HPDE6-E6E7 (cell line): ENCODE data around the gene RSPH1.
"Not testable (repeated sequence)": the region's sequence is repeated elsewhere in the genome, so short reads cannot be mapped to it uniquely, and the experiment has no call there.

Experiments used
- DNase-seq: peaks from one replicate; pipeline ENCODE4 v3.0.0; 2011; ENCODE audit warnings: missing footprints; ENCODE audit errors: extremely low spot score

RSPH1 gene

DNA sequence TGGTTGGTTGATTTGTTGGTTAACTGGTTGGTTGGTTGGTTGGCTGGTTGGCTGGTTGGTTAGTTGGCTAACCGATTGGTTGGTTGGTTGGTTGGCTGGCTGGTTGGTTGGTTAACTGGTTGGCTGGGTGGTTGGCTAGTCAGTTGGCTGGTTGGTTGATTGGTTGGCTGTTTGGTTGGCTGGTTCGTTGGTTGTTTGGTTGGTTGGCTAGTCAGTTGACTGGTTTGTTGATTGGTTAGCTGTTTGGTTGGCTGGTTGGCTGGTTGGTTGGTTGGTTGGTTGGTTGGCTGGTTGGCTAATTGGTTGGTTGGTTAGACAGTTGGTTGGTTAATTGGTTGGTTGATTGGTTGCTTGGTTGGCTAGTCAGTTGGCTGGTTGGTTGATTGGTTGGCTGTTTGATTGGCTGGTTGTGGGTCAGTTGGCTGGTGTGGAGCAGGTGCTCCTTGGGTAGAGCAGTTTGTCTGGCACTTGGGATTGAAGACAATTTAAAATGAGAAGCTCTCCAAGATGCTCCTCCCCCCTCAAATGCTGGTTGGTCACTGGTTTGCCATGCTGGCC, 6.9 kb downstream of the RSPH1 start:
- no peak for DNase-seq

DNA sequence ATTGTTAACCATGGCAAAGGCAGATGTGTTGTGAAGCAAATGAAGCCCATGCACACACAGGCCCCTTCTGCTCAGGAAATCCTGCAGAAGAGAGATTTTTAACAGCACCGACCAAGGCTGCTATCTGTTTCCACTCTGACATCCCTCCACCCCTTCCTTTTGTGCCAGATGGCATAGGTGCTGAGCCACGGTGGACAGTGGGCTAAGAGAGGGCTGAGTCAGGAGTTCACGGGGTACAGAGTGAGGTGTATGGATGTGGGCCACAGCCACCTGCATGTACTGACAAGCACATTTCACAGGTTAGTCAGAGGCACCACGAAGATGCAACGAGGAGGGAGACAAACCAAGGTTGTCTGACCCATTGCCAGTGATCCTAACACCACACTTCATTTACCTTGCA, 9.5 kb downstream of the RSPH1 start:
- peak; percentile 80 for DNase-seq

DNA sequence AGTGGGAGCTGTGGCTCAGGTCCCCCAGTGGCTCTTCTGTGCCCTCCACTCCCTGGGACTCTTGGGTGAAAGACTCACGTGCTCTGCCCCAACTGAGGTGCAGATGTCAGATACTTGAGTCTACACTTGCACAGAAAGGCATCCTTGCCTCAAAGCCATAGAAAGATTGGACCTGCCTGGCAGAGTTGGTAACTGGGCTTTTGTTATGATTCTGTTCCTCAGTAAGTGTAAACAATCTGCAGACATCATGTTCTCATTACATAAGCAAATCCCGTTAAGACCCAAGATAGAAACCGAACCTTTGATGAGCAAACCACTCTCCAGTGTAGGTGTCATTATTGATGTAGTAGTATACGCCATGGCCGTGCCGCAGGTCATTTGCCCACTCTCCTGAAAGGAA, 10.0 kb downstream of the RSPH1 start:
- no peak for DNase-seq

DNA sequence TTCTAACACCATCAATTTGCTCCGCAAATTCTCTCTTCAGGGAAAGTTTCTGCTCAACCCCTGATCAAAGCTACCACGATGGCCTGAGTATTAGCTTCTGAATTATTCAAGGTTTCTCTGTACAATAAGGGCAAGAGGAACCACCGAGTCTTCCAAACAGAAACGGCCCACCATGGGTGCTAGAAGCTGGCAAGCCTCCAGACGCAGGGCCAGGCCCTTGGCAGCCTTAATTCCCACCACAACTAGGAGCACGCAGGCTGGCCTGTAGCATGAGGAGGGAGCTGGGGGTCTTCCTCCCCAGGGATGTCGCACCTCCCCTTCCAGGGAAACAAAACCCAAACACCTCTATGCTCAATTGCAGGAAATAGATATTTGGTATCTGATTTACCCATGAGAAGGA, 11.1 kb downstream of the RSPH1 start:
- no peak for DNase-seq

DNA sequence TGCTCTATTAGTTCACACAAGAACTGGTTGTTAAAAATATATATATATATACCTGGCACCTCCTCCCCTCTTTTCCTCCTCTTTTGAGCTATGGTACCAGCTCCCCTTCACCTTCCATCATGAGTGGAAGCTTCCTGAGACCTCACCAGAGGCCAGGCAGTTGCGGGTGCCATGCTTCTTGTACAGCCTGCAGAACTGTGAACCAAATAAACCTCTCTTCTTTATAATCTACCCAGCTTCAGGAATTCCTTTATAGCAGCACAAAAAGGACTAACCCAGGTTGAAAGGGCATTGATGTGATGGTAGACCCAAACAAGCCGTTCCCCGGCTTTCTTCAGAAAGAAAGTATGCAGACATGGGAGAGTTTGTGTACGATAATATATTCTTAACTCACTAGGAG, 14.9 kb downstream of the RSPH1 start:
- no peak for DNase-seq

DNA sequence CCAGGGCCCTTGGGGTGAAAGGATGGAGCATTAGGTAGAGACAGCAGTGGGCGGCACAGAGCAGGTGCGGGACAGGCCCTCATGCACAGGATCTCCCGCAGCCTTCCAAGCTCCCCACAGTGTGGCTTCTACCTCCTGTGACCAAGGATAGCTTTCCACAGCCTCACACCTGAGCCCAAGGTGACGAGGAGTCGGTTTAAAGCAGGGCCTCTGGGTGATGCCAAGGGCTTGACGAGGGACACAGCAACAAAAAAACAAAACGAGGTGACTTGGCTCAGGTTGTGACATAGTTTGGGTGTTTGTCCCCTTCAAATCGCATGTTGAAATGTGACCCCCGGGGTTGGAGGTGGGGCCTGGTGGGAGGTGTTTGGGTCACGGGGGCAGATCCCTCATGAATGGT, 15.3 kb downstream of the RSPH1 start:
- no peak for DNase-seq

DNA sequence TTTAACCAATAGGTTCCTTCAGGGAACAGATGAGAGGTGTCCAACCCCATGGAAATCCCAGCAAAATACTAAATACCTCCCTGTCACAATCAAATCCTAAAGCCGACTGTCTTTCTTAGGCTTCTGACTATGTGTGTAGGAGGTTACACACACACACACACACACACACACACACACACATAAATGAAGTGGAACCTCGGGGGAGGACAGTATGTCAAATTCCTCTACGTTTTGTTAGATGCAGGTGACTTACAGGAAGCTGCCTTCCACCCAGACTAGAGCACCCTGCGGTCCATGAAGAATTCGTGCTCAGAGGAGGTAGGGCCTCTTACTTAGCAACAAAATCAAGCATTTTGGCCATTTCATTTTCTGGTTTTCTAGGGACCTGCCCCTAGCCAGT, 16.4 kb downstream of the RSPH1 start:
- no peak for DNase-seq

DNA sequence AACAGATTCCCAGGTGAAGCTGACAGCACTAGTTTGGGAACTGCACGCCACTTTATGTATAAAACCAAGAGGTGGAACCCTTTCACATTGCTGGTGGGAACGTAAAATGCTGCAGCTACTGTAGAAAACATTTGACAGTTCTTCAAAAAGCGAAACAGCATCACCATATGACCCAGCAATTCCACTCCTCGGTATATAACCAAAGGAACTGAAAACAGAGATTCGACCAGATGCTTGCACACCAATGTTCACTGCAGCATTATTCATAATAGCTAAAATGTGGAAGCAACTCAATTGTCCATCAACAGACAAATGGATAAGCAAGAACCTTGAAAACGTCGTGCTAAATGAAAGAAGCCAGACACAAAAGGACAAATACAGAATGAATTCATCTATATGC, 17.5 kb downstream of the RSPH1 start:
- DNase-seq: no peak

DNA sequence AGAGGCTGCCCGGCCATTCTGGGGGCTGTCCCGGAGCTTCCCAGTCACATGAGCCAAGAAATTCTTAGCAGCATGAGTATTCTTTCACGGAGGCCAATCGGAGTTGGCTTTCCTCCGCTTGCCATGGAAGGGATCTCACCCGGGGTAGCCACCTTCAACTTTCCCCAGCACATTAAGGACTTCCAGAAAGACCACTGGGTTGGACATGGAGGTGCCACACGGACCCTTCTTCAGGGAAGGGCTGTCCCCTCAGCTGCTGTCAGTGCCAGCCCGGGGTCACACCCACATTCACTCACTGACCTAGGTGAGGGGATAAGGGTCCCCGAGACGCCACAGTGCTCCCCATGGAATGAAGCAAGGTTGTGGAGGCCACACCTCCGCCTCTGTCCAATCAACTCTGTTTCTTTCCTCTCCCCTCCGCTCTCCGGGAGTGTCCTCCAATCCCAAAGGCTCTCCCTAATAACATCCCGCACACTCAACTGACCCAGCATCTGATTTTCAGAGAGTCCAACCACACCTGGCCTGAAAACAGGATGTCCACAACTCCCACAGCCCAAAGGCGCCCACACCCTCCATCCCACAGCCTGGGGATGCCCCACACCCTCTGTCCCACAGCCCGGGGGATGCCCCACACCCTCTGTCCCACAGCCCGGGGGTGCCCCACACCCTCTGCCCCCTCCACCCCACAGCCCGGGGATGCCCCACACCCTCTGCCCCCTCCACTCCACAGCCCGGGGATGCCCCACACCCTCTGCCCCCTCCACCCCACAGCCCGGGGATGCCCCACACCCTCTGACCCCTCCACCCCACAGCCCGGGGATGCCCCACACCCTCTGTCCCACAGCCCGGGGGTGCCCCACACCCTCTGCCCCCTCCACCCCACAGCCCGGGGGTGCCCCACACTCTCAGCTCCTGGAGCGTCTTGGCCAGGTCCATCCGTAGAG, 19.4 kb downstream of the RSPH1 start:
- no peak for DNase-seq

DNA sequence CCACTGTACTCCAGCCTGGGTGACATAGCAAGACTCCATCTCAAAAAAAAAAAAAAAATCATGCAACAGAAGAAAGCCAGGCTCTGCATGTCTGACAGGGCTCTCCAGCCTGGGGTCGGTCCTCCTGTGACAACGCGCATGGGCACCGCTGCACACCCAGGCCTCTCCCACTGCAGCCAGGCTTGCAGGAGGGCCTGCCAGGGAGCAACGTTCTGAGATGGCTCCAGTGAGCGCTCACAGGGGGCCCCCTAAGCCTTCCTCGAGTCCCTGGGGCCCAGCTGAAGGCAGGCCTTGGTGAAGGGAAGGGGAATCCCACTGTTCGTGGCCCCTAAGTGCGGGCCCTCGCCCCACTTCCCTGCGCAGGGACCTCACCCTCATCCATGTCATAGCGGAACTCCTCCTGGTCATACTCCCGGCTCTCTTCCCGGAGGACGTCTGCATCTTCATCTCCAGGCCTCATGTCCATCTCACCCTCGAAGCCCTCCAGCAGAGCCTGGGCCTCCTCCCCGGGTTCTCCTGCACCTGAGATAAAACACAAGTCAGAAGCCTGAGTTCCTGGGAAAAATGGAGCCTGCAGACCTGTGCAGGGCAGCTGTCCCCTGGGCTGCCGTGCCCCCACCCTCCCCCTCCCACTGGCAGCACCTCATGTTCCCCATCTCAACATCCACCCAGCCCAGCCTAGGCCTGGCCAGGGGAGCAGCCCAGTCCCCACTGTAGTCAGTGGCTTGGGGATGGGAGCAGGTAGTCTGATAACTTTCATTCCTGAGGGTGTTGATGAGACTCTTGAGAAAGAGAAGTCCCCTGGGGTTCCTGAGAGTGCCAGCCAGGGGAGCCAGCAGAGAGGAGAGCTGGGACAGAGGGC, 20.3 kb downstream of the RSPH1 start:
- DNase-seq: no peak

DNA sequence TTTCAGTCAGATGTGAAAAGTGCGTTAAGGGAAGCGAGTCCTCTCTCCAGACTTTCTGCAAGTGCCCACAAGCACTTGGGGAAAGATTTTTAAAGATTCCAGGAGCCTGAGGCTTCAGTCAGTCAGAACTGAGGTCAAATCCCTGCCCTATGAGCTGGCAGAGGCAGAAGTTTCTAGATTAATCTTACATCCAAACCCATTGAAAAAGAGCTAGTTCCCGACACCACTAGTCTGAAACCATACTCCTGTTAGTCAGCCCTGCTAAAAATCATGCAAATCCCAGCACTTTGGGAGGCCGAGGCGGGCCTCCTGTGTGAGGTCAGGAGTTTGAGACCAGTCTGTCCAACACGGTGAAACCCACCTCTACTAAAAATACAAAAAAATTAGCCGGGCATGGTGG, 21.0 kb downstream of the RSPH1 start:
- DNase-seq: peak; percentile 52

DNA sequence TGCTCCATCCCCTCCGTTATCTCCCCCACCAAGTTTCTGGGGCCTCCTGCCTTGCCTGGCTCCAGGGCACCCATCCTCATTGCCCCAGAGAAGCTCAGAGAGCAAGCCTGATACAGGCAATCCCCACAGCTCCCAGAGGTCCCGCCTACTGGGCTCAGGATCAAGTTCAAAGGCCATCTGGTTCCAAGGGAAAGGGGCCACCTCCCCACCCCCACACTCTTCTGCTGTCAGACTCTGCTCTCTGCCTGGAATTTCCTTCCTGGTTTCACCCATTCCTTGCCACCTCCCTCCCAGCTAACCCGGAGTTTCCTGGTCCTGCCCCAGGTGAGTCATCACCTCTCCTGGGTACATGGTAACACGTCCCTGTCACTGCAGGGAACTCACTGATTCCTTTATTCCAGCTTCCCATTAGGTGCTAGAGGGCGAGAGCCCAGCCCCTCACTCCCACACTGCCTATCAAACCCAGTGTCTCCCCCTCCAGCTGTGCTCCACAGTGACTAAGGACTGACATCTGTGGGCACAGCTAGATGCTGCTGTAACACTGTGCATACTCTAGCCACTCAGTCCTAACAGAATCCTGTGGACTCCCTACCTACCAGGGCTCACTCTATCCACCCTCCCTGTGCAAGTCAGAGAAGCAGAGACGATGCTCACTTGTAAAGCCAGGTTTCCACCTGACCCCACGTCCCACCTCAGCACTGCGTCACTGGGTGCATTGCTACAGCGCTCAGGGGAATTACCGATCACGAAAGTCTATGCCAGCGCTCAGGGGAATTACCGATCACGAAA, 21.8 kb downstream of the RSPH1 start:
- DNase-seq: peak; percentile 92

DNA sequence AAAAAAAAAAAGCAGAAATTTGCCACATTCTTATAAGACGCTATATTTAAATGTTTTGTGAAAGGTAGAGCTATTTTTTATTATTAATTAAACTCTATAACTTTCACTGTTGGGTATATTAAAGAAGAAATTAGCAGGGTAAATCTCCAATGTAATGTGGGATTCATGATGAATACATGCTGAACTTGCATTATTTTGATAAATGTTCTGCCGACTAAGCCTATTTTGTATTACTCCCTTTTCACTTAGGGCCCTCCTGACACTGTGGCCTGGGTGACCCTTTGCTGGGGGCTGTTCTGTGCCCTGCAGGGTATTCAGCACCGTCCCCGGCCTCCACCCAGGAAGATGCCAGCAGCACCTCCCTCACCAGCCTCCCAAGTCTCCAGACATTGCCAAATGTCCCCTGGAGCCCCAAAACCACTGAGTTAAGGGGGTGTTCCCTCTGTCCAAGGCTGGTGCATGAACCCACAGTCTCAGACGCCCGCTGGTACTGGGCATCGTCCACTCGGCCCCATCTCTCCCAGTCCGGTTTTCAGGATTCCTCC, 22.5 kb downstream of the RSPH1 start:
- no peak for DNase-seq

DNA sequence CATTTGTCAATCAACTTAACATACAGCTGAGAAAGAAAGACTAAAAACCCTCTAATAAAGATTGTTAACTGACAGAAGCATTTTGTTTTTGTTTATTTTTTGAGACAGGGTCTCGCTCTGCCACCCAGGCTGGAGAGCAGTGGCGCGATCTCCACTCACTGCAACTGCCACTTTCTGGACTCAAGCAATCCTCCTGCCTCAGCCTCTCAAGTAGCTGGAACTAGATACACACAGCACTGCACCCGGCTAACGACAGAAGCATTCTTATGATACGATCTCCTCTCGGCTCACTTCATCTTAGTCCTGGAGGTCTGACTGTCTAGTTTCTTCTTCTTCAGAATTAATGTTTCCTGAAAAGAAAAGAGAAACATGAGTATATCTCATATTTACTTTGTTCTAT, 23.5 kb downstream of the RSPH1 start:
- DNase-seq: no peak

DNA sequence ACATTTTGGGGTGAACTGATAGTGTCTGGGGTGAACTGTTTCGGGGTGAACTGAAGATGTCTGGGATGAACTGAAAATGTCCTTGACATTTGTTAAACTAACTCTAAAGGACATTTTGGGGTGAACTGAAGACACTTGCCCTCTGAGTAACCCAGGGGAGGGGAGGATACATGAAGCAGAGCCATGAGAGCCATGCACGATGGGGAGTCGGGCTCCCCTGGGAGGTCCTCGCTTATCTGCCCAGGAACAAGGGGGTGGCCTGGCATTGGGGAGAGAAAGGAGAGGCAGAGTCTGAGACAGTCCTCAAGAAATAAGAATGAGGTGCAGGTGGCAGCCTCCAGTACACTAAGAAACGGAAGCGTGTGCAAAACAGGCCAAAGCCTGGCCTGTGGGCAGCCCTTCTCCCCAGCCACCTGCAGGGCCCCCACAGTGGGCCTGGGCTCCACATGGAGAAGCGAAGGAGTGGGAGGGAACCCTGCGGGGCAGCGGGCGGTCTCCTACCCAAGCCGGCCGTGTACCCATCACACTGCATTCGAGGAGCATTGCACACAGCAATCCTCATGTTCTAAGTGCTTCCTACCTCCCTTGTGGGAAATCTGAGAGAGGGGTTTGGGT, 24.2 kb downstream of the RSPH1 start:
- no peak for DNase-seq

DNA sequence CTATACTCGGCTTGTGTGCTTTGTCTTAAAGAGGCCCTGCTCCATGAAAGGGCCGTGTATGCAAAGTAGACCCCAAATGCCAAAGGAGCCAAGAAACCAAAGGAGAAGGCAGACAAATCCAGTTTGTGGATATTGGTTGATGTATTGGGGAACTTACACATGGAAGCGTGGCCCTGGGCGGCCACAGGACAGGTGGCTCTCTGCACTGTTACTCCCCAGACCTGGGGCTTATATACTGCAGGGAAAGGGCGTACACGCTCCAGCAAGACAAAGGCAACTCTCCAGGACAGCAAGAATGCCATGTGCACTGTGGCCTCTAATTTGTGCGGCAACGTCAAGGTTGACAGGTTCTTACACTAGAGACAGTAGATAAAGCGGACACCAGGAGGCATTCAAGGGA, 24.8 kb downstream of the RSPH1 start:
- DNase-seq: no peak

DNA sequence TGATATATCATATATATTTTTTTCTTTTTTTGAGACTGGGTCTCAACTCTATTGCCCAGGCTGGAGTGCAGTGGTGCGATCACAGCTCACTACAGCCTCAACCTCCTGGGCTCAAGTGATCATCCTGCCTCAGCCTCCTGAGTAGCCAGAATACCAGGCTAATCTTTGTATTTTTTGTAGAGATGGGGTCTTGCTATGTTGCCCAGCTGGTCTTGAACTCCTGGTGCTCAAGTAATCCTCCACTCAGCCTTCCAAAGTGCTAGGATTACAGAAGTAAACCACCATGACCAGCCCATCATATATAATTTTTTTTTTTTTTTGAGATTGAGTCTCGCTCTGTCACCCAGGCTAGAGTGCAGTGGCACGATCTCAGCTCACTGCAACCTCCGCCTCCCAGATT, 26.3 kb downstream of the RSPH1 start:
- not testable (repeated sequence) for DNase-seq

DNA sequence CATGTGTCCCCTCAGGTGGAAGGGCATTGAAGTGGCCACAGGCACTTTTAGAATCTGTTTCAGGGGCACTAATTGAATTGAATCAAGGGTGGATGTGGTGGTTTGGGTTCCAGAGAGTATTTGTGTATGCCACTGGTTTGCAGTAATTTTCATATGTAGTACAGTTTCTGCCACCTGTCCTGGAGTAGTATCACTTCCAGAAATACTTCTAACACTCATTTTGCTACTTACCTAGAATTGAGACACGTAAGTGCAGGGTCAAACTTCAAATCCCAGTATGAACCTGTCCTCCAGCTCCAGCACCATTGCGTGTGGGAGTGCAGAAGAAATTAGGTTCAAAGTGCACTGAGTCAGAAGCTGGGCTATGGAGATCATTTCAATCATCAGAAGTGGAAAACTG, 26.8 kb downstream of the RSPH1 start:
- DNase-seq: no peak

DNA sequence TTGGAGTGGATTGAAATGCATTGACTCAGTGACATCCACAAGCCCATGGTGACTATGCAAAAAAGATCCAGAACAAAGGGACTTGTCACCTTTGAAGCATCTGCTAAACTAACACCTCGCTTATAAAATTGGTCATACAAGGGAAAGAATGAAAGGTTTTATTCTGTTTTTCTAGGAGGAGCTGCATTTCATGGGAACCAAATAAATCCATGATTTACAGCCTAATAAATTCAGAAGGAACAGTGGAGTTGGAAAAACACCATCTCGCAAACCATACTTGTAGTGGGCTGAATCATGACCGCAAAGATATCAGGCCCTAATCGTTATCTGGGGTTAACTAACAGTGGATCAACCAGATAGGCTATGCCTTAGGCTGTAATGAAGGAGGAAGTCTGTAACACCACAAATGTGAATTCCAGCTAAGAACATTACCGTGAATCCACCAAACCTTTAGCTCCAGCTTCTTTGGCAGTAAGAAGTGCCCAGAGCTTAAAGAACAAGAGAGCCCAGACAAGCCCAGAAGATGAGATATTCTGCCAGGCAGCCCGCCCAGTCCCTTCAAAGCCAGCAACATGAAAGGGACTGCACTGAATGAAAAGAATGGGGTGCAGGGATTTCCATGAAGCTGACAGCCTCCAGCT, 27.4 kb downstream of the RSPH1 start:
- no peak for DNase-seq
